H9 (cell line): ENCODE results near the gene CUL4A. TPM values are rescaled to one million over a fixed set of nuclear protein-coding genes. Genes with fewer than 3 reads are reported as not detected.

Source experiments
- DNase-seq: peaks from one replicate; pipeline ENCODE4 v3.0.0-alpha.2; 2017
- H2AFZ ChIP-seq: one replicate; pipeline ENCODE4 v1.6.1; 2013; ENCODE audit warnings: mild to moderate bottlenecking, low read length, control low read depth, moderate library complexity
- H2AK5ac ChIP-seq: 2 replicates; pipeline ENCODE4 v1.6.1; 2013; ENCODE audit warnings: low read length, control low read depth, mixed read lengths; ENCODE audit not compliant: insufficient read length
- H2BK120ac ChIP-seq: one replicate; pipeline ENCODE4 v1.6.1; 2013; ENCODE audit warnings: low read depth, mild to moderate bottlenecking, low read length, control low read depth, inconsistent platforms; ENCODE audit not compliant: poor library complexity, severe bottlenecking
- H2BK12ac ChIP-seq: 2 replicates; pipeline ENCODE4 v1.6.1; 2013; ENCODE audit warnings: low read length, control low read depth, mixed read lengths, low read depth; ENCODE audit not compliant: insufficient read length
- H2BK15ac ChIP-seq: 2 replicates; pipeline ENCODE4 v1.6.1; 2013; ENCODE audit warnings: low read depth, low read length, control low read depth
- H2BK20ac ChIP-seq: one replicate; pipeline ENCODE4 v1.6.1; 2013; ENCODE audit warnings: low read depth, mild to moderate bottlenecking, low read length, control low read depth, inconsistent platforms; ENCODE audit not compliant: poor library complexity, severe bottlenecking
- H2BK5ac ChIP-seq: 2 replicates; pipeline ENCODE4 v1.6.1; 2013; ENCODE audit warnings: low read length, control low read depth, mixed read lengths; ENCODE audit not compliant: insufficient read length
- H3K14ac ChIP-seq: 2 replicates; pipeline ENCODE4 v1.6.1; 2013; ENCODE audit warnings: low read length, control low read depth; ENCODE audit not compliant: insufficient read depth
- H3K18ac ChIP-seq: 2 replicates; pipeline ENCODE4 v1.6.1; 2013; ENCODE audit warnings: low read depth, mild to moderate bottlenecking, mixed read lengths, low read length, control low read depth; ENCODE audit not compliant: insufficient read length
- H3K23ac ChIP-seq: 2 replicates; pipeline ENCODE4 v1.6.1; 2013; ENCODE audit warnings: low read length, control low read depth, mixed read lengths, low read depth; ENCODE audit not compliant: insufficient read length
- H3K23me2 ChIP-seq: 2 replicates; pipeline ENCODE4 v1.6.1; 2013; ENCODE audit warnings: low read depth, mild to moderate bottlenecking, mixed read lengths, low read length, control low read depth; ENCODE audit not compliant: insufficient read length, poor library complexity, severe bottlenecking
- H3K27ac ChIP-seq: 2 replicates; pipeline ENCODE4 v1.5.1; 2013; ENCODE audit warnings: low read length, control low read depth, mixed read lengths, low read depth; ENCODE audit not compliant: insufficient read length
- H3K27me3 ChIP-seq: 2 replicates; pipeline ENCODE4 v1.6.1; 2013; ENCODE audit warnings: low read length, control low read depth, inconsistent platforms; ENCODE audit not compliant: insufficient read depth
- H3K4ac ChIP-seq: 2 replicates; pipeline ENCODE4 v1.6.1; 2013; ENCODE audit warnings: low read depth, mild to moderate bottlenecking, control low read depth, inconsistent platforms, low read length, moderate library complexity
- H3K4me1 ChIP-seq: 2 replicates; pipeline ENCODE4 v1.6.1; 2013; ENCODE audit warnings: low read length, control low read depth, inconsistent platforms; ENCODE audit not compliant: insufficient read depth
- H3K4me2 ChIP-seq: 2 replicates; pipeline ENCODE4 v1.6.1; 2013; ENCODE audit warnings: low read length, control low read depth, mixed read lengths; ENCODE audit not compliant: insufficient read length, insufficient read depth
- H3K56ac ChIP-seq: 2 replicates; pipeline ENCODE4 v1.6.1; 2013; ENCODE audit warnings: low read depth, mild to moderate bottlenecking, mixed read lengths, low read length, control low read depth; ENCODE audit not compliant: insufficient read length
- H3K79me1 ChIP-seq: 2 replicates; pipeline ENCODE4 v1.6.1; 2013; ENCODE audit warnings: low read depth, mild to moderate bottlenecking, moderate library complexity, low read length, control low read depth, inconsistent platforms; ENCODE audit not compliant: insufficient read depth, poor library complexity, severe bottlenecking
- H3K79me2 ChIP-seq: 2 replicates; pipeline ENCODE4 v1.6.1; 2013; ENCODE audit warnings: low read length, control low read depth, inconsistent platforms; ENCODE audit not compliant: insufficient read depth
- H3K9ac ChIP-seq: 2 replicates; pipeline ENCODE4 v1.6.1; 2013; ENCODE audit warnings: low read length, control low read depth, mixed read lengths; ENCODE audit not compliant: insufficient read length; ENCODE audit errors: extremely low read depth
- H3K9me3 ChIP-seq: one replicate; pipeline ENCODE4 v1.6.1; 2013; ENCODE audit warnings: low read depth, low read length, inconsistent platforms; ENCODE audit not compliant: control insufficient read depth
- H3T11ph ChIP-seq: one replicate; pipeline ENCODE4 v1.6.1; 2013; ENCODE audit warnings: mild to moderate bottlenecking, low read length, control low read depth, inconsistent platforms
- H4K20me1 ChIP-seq: one replicate; pipeline ENCODE4 v1.6.1; 2013; ENCODE audit not compliant: control insufficient read depth, insufficient read length, insufficient read depth
- H4K5ac ChIP-seq: 2 replicates; pipeline ENCODE4 v1.6.1; 2013; ENCODE audit warnings: low read depth, mild to moderate bottlenecking, mixed read lengths, low read length, control low read depth; ENCODE audit not compliant: insufficient read length
- H4K8ac ChIP-seq: replicated peaks from 2 replicates; pipeline ENCODE4 v1.6.1; 2013; ENCODE audit warnings: low read length, control low read depth, mixed read lengths, low read depth; ENCODE audit not compliant: insufficient read length
- H4K91ac ChIP-seq: 2 replicates; pipeline ENCODE4 v1.6.1; 2013; ENCODE audit warnings: low read depth, mild to moderate bottlenecking, moderate library complexity, mixed read lengths, low read length, control low read depth; ENCODE audit not compliant: insufficient read length
- H3K27ac Mint-ChIP-seq, 3 experiments: 2 replicates in 2 of 3; 3 replicates in 1 of 3; pipeline ENCODE4 v1.8.0; 2020 to 2021; ENCODE audit warnings: mixed read lengths in 3 of 3, mild to moderate bottlenecking in 1 of 3, moderate library complexity in 1 of 3
- H3K27me3 Mint-ChIP-seq: 2 replicates; pipeline ENCODE4 v1.8.0; 2021; ENCODE audit warnings: low read depth, mild to moderate bottlenecking, moderate library complexity, mixed read lengths
- H3K36me3 Mint-ChIP-seq, 3 experiments: 2 replicates in 2 of 3; 3 replicates in 1 of 3; pipeline ENCODE4 v1.8.0; 2020 to 2021; ENCODE audit warnings: low read depth in 3 of 3, mixed read lengths in 3 of 3; ENCODE audit not compliant: insufficient read depth in 1 of 3
- H3K4me1 Mint-ChIP-seq, 2 experiments: 2 replicates each; pipeline ENCODE4 v1.8.0; 2020; ENCODE audit warnings: mixed read lengths in 2 of 2
- H3K4me3 Mint-ChIP-seq, 2 experiments: 2 replicates in 1 of 2; 3 replicates in 1 of 2; pipeline ENCODE4 v1.8.0; 2020 to 2021; ENCODE audit warnings: mild to moderate bottlenecking in 2 of 2, mixed read lengths in 2 of 2, moderate library complexity in 1 of 2
- H3K9me3 Mint-ChIP-seq, 2 experiments: 2 replicates in 1 of 2; 3 replicates in 1 of 2; pipeline ENCODE4 v1.8.0; 2020; ENCODE audit warnings: mild to moderate bottlenecking in 2 of 2, mixed read lengths in 2 of 2, moderate library complexity in 1 of 2
- WGBS: extraction: QIAGEN DNeasy Blood & Tissue Kit; methylation state at CpG from one replicate; pipeline ENCODE4 v1.1.7; 2013; ENCODE audit warnings: missing lambda C conversion rate, low lambda C conversion rate, mixed read lengths; ENCODE audit not compliant: insufficient read length; ENCODE audit errors: extremely low coverage; 5-methylcytosine and 5-hydroxymethylcytosine counted together
- total RNA-seq: library from RNA; stranded (reverse); gene quantifications from 2 replicates; pipeline ENCODE4 v1.2.1, GENCODE V29; 2021
- TF ChIP-seq, protein P1 (sequence below): fragments of 200-600 bp; sonication (generic); conservative IDR thresholded peaks from 3 replicates; pipeline ENCODE4 v1.8.0; 2021; ENCODE audit warnings: antibody characterized with exemption, mild to moderate bottlenecking

The CUL4A gene
- total RNA-seq, 1 experiment from 2014 or later: 97.9 TPM

DNA sequence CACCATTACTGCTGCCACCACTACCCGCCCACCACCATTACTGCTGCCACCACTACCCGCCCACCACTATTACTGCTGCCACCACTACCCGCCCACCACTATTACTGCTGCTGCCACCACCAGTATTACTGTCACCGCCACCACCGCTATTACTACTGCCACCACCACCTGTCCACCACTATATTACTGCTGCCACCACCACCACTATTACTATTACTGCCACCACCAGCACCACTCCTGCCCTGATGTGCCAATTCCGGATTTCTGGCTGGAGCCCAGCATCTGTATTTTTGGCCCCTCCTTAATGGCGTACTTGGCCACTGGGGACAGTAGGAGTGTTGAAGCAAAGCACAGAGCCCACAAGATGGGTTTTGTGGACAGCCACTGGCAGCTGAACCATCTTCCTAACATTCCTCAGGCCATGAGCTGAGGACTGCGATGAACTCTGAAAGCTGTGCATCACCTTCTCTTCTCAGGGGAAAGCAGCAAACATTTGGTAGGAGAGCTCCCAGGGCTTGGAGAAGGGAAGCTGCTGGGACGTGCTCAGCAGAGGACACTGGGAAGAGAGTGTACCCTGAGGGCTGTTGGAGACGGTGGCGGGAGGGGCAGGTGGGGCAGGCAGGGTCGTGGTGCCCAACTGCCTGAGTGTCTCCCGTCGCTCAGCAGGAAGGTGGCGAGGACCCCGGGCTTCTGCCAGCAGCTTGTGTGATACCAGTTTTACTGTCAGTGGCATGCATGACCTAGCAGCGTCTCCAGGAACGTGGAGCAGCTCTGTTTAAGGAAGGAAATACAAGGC, 23.0 kb downstream of the CUL4A start:
- no peaks in the 10 kb centered on the region for H3K23me2 ChIP-seq
- H2BK120ac ChIP-seq: no peak overlapping the region
- H4K91ac ChIP-seq: no peak overlapping the region
- no peak overlapping the region for H3K9ac ChIP-seq
- no peaks in the 10 kb centered on the region for H3K27me3 ChIP-seq
- H3K18ac ChIP-seq: no peak overlapping the region
- no peak overlapping the region for H3K56ac ChIP-seq
- no peak overlapping the region for H2BK12ac ChIP-seq
- no peak overlapping the region for H3T11ph ChIP-seq
- H3K4me2 ChIP-seq: no peak overlapping the region
- H3K27ac Mint-ChIP-seq: peak overlapping the region in 2 of 3 experiments; percentile 38 to 45; a peak in 2 of 7 replicates
- no peak overlapping the region for H2AK5ac ChIP-seq
- no peaks in the 10 kb centered on the region for H3K4me1 Mint-ChIP-seq
- no peak overlapping the region for H4K5ac ChIP-seq
- no peak overlapping the region for H3K4me3 Mint-ChIP-seq
- H3K79me2 ChIP-seq: no peaks in the 10 kb centered on the region
- no peak overlapping the region for H3K23ac ChIP-seq
- peaks cover 3% of the 10 kb centered on the region for H3K79me1 ChIP-seq
- H4K8ac ChIP-seq: no peak overlapping the region
- no peaks in the 10 kb centered on the region for H3K4me1 ChIP-seq
- no CpG with 5 or more reads among the region's 18 CpGs for WGBS
- no peak overlapping the region for H2BK20ac ChIP-seq
- H3K36me3 Mint-ChIP-seq: peaks cover 23 to 82% (median 65%) of the 10 kb centered on the region in 3 experiments; a peak in 6 of 7 replicates
- no peak overlapping the region for H3K27ac ChIP-seq
- H2BK5ac ChIP-seq: no peak overlapping the region
- TF ChIP-seq, protein P1, sequence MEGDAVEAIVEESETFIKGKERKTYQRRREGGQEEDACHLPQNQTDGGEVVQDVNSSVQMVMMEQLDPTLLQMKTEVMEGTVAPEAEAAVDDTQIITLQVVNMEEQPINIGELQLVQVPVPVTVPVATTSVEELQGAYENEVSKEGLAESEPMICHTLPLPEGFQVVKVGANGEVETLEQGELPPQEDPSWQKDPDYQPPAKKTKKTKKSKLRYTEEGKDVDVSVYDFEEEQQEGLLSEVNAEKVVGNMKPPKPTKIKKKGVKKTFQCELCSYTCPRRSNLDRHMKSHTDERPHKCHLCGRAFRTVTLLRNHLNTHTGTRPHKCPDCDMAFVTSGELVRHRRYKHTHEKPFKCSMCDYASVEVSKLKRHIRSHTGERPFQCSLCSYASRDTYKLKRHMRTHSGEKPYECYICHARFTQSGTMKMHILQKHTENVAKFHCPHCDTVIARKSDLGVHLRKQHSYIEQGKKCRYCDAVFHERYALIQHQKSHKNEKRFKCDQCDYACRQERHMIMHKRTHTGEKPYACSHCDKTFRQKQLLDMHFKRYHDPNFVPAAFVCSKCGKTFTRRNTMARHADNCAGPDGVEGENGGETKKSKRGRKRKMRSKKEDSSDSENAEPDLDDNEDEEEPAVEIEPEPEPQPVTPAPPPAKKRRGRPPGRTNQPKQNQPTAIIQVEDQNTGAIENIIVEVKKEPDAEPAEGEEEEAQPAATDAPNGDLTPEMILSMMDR: no peak
- H2BK15ac ChIP-seq: no peak overlapping the region
- H3K9me3 Mint-ChIP-seq: no peaks in the 10 kb centered on the region
- H3K14ac ChIP-seq: no peak overlapping the region
- H3K4ac ChIP-seq: no peak overlapping the region
- H4K20me1 ChIP-seq: peaks cover 2% of the 10 kb centered on the region
- H3K9me3 ChIP-seq: no peaks in the 10 kb centered on the region
- no peak for DNase-seq
- no peaks in the 10 kb centered on the region for H3K27me3 Mint-ChIP-seq
- no peak overlapping the region for H2AFZ ChIP-seq
